ENCODE results near the gene MAP4K3. TPM values are rescaled to one million over a fixed set of nuclear protein-coding genes. Genes with fewer than 3 reads are reported as not detected.
A peak's percentile ranks its signal among the peaks of the same experiment; 100 is the strongest.

MAP4K3 gene
- total and polyA plus RNA-seq, 9 of the 15 experiments (the other 6 are each of a cell fraction or from before 2014, with no cell fraction given), result 3.1 to 30.0 (median 16.9) TPM

- TF ChIP-seq CCNT2 (IDR thresholded peaks at IDR 0.05; ENCODE audit: borderline replicate concordance, extremely low read depth, insufficient read length, low read depth, low read length), result no peak
- no peak for TF ChIP-seq MTA3 (IDR thresholded peaks at IDR 0.05; ENCODE audit: borderline replicate concordance)
- TF ChIP-seq FOXK2 (conservative IDR thresholded peaks at IDR 0.05 in 1 of 2, IDR thresholded peaks at IDR 0.05 in 1 of 2; ENCODE audit: low read depth in 2 of 2), result no peak
- no peak for TF ChIP-seq PTTG1 (tag; IDR thresholded peaks at IDR 0.05; ENCODE audit: low read depth)
- TF ChIP-seq XRCC5 (IDR thresholded peaks at IDR 0.05; ENCODE audit: low read depth, low read length), result no peak
- no peak for TF ChIP-seq NUFIP1 (IDR thresholded peaks at IDR 0.05; ENCODE audit: partially characterized antibody)
- no peak for TF ChIP-seq ZNF133 (CRISPR knock-in tag; IDR thresholded peaks at IDR 0.05)
- TF ChIP-seq, protein P1, sequence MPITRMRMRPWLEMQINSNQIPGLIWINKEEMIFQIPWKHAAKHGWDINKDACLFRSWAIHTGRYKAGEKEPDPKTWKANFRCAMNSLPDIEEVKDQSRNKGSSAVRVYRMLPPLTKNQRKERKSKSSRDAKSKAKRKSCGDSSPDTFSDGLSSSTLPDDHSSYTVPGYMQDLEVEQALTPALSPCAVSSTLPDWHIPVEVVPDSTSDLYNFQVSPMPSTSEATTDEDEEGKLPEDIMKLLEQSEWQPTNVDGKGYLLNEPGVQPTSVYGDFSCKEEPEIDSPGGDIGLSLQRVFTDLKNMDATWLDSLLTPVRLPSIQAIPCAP (CRISPR knock-in tag; IDR thresholded peaks at IDR 0.05; ENCODE audit: borderline replicate concordance), result no peak
- peak; percentile 35; the same call in 1 of the 2 replicates for TF ChIP-seq MAFG (tag; conservative IDR thresholded peaks at IDR 0.05)
- TF ChIP-seq, protein P2, sequence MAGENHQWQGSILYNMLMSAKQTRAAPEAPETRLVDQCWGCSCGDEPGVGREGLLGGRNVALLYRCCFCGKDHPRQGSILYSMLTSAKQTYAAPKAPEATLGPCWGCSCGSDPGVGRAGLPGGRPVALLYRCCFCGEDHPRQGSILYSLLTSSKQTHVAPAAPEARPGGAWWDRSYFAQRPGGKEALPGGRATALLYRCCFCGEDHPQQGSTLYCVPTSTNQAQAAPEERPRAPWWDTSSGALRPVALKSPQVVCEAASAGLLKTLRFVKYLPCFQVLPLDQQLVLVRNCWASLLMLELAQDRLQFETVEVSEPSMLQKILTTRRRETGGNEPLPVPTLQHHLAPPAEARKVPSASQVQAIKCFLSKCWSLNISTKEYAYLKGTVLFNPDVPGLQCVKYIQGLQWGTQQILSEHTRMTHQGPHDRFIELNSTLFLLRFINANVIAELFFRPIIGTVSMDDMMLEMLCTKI (IDR thresholded peaks at IDR 0.05; ENCODE audit: partially characterized antibody), result no peak
- TF ChIP-seq, protein P3, sequence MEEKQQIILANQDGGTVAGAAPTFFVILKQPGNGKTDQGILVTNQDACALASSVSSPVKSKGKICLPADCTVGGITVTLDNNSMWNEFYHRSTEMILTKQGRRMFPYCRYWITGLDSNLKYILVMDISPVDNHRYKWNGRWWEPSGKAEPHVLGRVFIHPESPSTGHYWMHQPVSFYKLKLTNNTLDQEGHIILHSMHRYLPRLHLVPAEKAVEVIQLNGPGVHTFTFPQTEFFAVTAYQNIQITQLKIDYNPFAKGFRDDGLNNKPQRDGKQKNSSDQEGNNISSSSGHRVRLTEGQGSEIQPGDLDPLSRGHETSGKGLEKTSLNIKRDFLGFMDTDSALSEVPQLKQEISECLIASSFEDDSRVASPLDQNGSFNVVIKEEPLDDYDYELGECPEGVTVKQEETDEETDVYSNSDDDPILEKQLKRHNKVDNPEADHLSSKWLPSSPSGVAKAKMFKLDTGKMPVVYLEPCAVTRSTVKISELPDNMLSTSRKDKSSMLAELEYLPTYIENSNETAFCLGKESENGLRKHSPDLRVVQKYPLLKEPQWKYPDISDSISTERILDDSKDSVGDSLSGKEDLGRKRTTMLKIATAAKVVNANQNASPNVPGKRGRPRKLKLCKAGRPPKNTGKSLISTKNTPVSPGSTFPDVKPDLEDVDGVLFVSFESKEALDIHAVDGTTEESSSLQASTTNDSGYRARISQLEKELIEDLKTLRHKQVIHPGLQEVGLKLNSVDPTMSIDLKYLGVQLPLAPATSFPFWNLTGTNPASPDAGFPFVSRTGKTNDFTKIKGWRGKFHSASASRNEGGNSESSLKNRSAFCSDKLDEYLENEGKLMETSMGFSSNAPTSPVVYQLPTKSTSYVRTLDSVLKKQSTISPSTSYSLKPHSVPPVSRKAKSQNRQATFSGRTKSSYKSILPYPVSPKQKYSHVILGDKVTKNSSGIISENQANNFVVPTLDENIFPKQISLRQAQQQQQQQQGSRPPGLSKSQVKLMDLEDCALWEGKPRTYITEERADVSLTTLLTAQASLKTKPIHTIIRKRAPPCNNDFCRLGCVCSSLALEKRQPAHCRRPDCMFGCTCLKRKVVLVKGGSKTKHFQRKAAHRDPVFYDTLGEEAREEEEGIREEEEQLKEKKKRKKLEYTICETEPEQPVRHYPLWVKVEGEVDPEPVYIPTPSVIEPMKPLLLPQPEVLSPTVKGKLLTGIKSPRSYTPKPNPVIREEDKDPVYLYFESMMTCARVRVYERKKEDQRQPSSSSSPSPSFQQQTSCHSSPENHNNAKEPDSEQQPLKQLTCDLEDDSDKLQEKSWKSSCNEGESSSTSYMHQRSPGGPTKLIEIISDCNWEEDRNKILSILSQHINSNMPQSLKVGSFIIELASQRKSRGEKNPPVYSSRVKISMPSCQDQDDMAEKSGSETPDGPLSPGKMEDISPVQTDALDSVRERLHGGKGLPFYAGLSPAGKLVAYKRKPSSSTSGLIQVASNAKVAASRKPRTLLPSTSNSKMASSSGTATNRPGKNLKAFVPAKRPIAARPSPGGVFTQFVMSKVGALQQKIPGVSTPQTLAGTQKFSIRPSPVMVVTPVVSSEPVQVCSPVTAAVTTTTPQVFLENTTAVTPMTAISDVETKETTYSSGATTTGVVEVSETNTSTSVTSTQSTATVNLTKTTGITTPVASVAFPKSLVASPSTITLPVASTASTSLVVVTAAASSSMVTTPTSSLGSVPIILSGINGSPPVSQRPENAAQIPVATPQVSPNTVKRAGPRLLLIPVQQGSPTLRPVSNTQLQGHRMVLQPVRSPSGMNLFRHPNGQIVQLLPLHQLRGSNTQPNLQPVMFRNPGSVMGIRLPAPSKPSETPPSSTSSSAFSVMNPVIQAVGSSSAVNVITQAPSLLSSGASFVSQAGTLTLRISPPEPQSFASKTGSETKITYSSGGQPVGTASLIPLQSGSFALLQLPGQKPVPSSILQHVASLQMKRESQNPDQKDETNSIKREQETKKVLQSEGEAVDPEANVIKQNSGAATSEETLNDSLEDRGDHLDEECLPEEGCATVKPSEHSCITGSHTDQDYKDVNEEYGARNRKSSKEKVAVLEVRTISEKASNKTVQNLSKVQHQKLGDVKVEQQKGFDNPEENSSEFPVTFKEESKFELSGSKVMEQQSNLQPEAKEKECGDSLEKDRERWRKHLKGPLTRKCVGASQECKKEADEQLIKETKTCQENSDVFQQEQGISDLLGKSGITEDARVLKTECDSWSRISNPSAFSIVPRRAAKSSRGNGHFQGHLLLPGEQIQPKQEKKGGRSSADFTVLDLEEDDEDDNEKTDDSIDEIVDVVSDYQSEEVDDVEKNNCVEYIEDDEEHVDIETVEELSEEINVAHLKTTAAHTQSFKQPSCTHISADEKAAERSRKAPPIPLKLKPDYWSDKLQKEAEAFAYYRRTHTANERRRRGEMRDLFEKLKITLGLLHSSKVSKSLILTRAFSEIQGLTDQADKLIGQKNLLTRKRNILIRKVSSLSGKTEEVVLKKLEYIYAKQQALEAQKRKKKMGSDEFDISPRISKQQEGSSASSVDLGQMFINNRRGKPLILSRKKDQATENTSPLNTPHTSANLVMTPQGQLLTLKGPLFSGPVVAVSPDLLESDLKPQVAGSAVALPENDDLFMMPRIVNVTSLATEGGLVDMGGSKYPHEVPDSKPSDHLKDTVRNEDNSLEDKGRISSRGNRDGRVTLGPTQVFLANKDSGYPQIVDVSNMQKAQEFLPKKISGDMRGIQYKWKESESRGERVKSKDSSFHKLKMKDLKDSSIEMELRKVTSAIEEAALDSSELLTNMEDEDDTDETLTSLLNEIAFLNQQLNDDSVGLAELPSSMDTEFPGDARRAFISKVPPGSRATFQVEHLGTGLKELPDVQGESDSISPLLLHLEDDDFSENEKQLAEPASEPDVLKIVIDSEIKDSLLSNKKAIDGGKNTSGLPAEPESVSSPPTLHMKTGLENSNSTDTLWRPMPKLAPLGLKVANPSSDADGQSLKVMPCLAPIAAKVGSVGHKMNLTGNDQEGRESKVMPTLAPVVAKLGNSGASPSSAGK (IDR thresholded peaks at IDR 0.05), result no peak
These were observed 17.5 kb downstream of the MAP4K3 start (continued) for GRCh38 chr2:39419282-39420223.
